ENCODE data around the gene R3HDM1.

- no peak for TF ChIP-seq POLR2A (IDR thresholded peaks at IDR 0.05)
- TF ChIP-seq CTCF (IDR thresholded peaks at IDR 0.05), result no peak
Observed at GRCh38 chr2:135563793-135564192, 32.5 kb downstream of the R3HDM1 start.
